OCI-LY7 (cell line): Measurements from ENCODE around the gene USP37. TPM values are rescaled to one million over a fixed set of nuclear protein-coding genes. Genes with fewer than 3 reads are reported as not detected.

ENCODE experiments used
- BruUV-seq: library from RNA; stranded (reverse); fragments of 400-500 nt; replicated peaks from 2 replicates; lab custom pipeline; 2021; lab: Mats Ljungman, UMichigan
- CTCF ChIA-PET: fragments of 300-600 bp; sonication (Branson Sonifier 250); formaldehyde crosslinking; loops from one replicate; lab custom pipeline; 2022; ENCODE audit warnings: antibody characterized with exemption; ENCODE audit not compliant: unreplicated experiment; lab: Charles Lee
- POLR2A ChIA-PET: fragments of 300-600 bp; sonication (Branson Sonifier 250); formaldehyde crosslinking; loops from one replicate; lab custom pipeline; 2022; ENCODE audit warnings: antibody characterized with exemption; lab: Charles Lee
- DNase-seq: peaks from one replicate; pipeline ENCODE4 v3.0.0-alpha.2; 2015; ENCODE audit warnings: low spot score
- H2AFZ ChIP-seq: fragments of 200-600 bp; sonication (generic), shearing (Covaris generic); 2 replicates; pipeline ENCODE4 v1.6.1; 2014; ENCODE audit warnings: mild to moderate bottlenecking, antibody characterized with exemption, low read length, moderate library complexity
- H3K27ac ChIP-seq: fragments of 200-600 bp; sonication (generic); 2 replicates; pipeline ENCODE4 v1.5.1; 2014; ENCODE audit warnings: mixed run types, low read depth, mild to moderate bottlenecking, moderate library complexity, low read length, inconsistent platforms; ENCODE audit not compliant: poor library complexity, severe bottlenecking
- H3K36me3 ChIP-seq: fragments of 200-600 bp; sonication (generic); 2 replicates; pipeline ENCODE4 v1.6.1; 2014; ENCODE audit warnings: mild to moderate bottlenecking, antibody characterized with exemption, low read length, moderate library complexity, mixed read lengths; ENCODE audit not compliant: insufficient read depth
- H3K4me1 ChIP-seq: fragments of 200-600 bp; sonication (generic); 2 replicates; pipeline ENCODE4 v1.5.1; 2014; ENCODE audit warnings: mild to moderate bottlenecking, low read length; ENCODE audit not compliant: insufficient read depth, poor library complexity, severe bottlenecking
- H3K4me2 ChIP-seq: fragments of 200-600 bp; sonication (generic); 2 replicates; pipeline ENCODE4 v1.6.1; 2014; ENCODE audit warnings: mild to moderate bottlenecking, low read length
- H3K4me3 ChIP-seq: fragments of 200-600 bp; sonication (generic); 2 replicates; pipeline ENCODE4 v1.5.1; 2014; ENCODE audit warnings: mild to moderate bottlenecking, low read depth, low read length; ENCODE audit not compliant: poor library complexity, severe bottlenecking
- H3K79me2 ChIP-seq: fragments of 200-600 bp; sonication (generic); 2 replicates; pipeline ENCODE4 v1.6.1; 2016; ENCODE audit warnings: low read depth, mild to moderate bottlenecking, low read length, moderate library complexity, mixed read lengths; ENCODE audit not compliant: insufficient read depth
- H3K9me2 ChIP-seq: fragments of 200-600 bp; sonication (generic); 2 replicates; pipeline ENCODE4 v1.6.1; 2016; ENCODE audit warnings: mild to moderate bottlenecking, low read length, mixed read lengths; ENCODE audit not compliant: insufficient read depth
- H3K9me3 ChIP-seq: fragments of 200-600 bp; sonication (generic); 2 replicates; pipeline ENCODE4 v1.6.1; 2014; ENCODE audit warnings: mild to moderate bottlenecking, mixed run types, low read length, mixed read lengths
- H4K20me1 ChIP-seq: fragments of 200-600 bp; sonication (generic); 2 replicates; pipeline ENCODE4 v1.6.1; 2014; ENCODE audit warnings: mild to moderate bottlenecking, antibody characterized with exemption, low read length, moderate library complexity, mixed read lengths; ENCODE audit not compliant: insufficient read depth
- EZH2phosphoT487 ChIP-seq: fragments of 200-600 bp; sonication (generic); IDR thresholded peaks from 2 replicates; pipeline ENCODE4 v1.6.1; 2018; ENCODE audit warnings: low read depth, borderline replicate concordance, mild to moderate bottlenecking, mixed run types, antibody characterized with exemption, low read length, moderate library complexity, mixed read lengths
- intact Hi-C: fragments of 100-400 bp; cut with micrococcal nuclease; formaldehyde crosslinking; loops from one replicate; pipeline ENCODE4 v1.10.0; 2022; ENCODE audit not compliant: unreplicated experiment
- total RNA-seq, 2 experiments: library from RNA; depleted of rRNA in 1 of 2; stranded (reverse); fragments of >200 nt in 1 of 2; shearing (Covaris generic) in 1 of 2; gene quantifications; 2 replicates each; pipeline ENCODE4 v1.2.3, GENCODE V29; 2014 to 2022
- TF ChIP-seq, protein P1 (sequence below): fragments of 200-600 bp; sonication (generic); conservative IDR thresholded peaks from 2 replicates; pipeline ENCODE4 v1.5.1; 2014; ENCODE audit warnings: mild to moderate bottlenecking, antibody characterized with exemption, low read length, moderate library complexity, mixed read lengths

Gene USP37
- total RNA-seq, 2 experiments from 2014 or later, result 23.3 to 32.4 TPM

DNA sequence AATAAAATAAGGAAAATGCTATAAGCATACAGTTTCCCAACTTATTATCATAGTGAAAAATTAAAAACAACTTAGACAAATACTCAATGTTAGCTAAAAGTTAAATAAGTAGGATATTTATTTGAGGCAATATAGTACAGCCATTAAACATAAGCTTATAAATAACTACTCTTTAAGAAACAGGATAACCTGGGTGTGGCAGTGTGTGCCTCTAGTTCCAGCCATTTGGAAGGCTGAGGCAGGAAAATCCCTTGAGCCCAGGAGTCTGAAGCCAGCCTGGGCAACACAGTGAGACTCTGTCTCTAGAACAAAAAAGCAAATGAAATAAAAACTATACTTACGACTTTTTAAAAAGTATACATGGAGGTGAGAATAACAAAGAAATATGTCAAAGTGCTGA lies 109.6 kb downstream of the USP37 start:
- Histone ChIP-seq H3K9me2 (no peaks in the 10 kb centered on the region), H4K20me1 (no peaks in the 10 kb centered on the region), H3K4me2 (no peak overlapping the region), H3K27ac (no peak overlapping the region), H3K4me3 (no peak overlapping the region), H3K36me3 (peaks cover 91% of the 10 kb centered on the region), H3K4me1 (no peaks in the 10 kb centered on the region), H3K79me2 (no peaks in the 10 kb centered on the region), H2AFZ (no peak overlapping the region), H3K9me3 (peaks cover 8% of the 10 kb centered on the region)
- no TSS peak for BruUV-seq
- ChIA-PET CTCF (no interaction called here), POLR2A (no interaction called here)
- intact Hi-C loops, result no loop called here
- TF ChIP-seq EZH2phosphoT487, result no peak
- TF ChIP-seq, protein P1, sequence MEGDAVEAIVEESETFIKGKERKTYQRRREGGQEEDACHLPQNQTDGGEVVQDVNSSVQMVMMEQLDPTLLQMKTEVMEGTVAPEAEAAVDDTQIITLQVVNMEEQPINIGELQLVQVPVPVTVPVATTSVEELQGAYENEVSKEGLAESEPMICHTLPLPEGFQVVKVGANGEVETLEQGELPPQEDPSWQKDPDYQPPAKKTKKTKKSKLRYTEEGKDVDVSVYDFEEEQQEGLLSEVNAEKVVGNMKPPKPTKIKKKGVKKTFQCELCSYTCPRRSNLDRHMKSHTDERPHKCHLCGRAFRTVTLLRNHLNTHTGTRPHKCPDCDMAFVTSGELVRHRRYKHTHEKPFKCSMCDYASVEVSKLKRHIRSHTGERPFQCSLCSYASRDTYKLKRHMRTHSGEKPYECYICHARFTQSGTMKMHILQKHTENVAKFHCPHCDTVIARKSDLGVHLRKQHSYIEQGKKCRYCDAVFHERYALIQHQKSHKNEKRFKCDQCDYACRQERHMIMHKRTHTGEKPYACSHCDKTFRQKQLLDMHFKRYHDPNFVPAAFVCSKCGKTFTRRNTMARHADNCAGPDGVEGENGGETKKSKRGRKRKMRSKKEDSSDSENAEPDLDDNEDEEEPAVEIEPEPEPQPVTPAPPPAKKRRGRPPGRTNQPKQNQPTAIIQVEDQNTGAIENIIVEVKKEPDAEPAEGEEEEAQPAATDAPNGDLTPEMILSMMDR, result no peak
- DNase-seq, result no peak

DNA sequence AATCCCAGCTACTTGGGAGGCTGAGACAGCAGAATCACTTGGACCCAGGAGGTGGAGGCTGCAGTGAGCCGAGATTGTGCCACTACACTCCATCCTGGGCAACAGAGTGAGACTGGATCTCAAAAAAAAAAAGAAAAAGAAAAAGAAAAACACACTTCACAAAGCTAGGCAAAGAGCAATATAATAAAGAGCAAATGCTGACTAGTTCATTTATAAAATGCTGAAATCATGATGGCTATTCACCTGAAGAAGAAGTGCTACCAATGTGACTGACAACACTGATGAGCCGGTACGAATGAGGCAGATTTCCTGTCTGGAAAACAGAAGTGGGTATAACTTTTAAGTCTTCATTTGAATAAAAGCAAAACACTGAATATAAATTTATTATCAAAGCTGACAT lies 111.3 kb downstream of the USP37 start:
- intact Hi-C loops, result no loop called here
- BruUV-seq, result no TSS peak
- CTCF ChIA-PET, result no interaction called here
- peaks cover 8% of the 10 kb centered on the region for H3K9me3 ChIP-seq
- no peaks in the 10 kb centered on the region for H4K20me1 ChIP-seq
- no peak for TF ChIP-seq EZH2phosphoT487
- TF ChIP-seq, protein P1, result no peak
- H2AFZ ChIP-seq, result no peak overlapping the region
- H3K4me1 ChIP-seq, result no peaks in the 10 kb centered on the region
- H3K9me2 ChIP-seq, result no peaks in the 10 kb centered on the region
- POLR2A ChIA-PET, result interaction anchor here (0.6 to 1.2 kb wide), 3 partner anchors 14 to 72 kb away, joined by 3 to 5 read pairs (median 5); no protein-coding TSS in a partner anchor
- H3K27ac ChIP-seq, result no peak overlapping the region
- H3K79me2 ChIP-seq, result no peaks in the 10 kb centered on the region
- H3K4me3 ChIP-seq, result no peak overlapping the region
- H3K4me2 ChIP-seq, result no peak overlapping the region
- peaks cover 91% of the 10 kb centered on the region for H3K36me3 ChIP-seq
- no peak for DNase-seq

DNA sequence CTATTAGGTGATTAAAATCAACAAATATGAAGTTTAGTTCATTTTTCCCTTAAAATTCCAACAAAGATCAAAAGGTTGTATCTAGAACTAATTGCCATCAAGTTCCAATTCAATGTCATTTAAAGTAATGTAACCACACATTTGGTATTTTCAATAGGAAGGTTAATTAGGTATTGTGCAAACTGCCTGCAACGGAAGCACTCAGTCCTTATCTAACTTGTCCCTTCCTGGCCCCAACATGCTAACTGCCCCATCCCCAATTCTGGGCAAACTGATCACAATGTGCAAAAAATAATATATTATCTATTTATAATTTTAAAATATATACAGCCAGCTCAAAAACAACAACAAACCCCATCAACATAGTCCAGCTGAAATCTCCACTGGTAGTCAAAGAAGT lies 116.1 kb downstream of the USP37 start:
- TF ChIP-seq, protein P1, result no peak
- no peak for TF ChIP-seq EZH2phosphoT487
- no peak overlapping the region for H3K4me2 ChIP-seq
- peaks cover 8% of the 10 kb centered on the region for H3K9me3 ChIP-seq
- BruUV-seq, result no TSS peak
- ChIA-PET CTCF (no interaction called here), POLR2A (no interaction called here)
- no peak overlapping the region for H3K27ac ChIP-seq
- H2AFZ ChIP-seq, result no peak overlapping the region
- DNase-seq, result no peak
- no peaks in the 10 kb centered on the region for H4K20me1 ChIP-seq
- intact Hi-C loops, result no loop called here
- no peak overlapping the region for H3K4me3 ChIP-seq
- no peaks in the 10 kb centered on the region for H3K4me1 ChIP-seq
- H3K36me3 ChIP-seq, result peaks cover 87% of the 10 kb centered on the region
- no peaks in the 10 kb centered on the region for H3K9me2 ChIP-seq
- H3K79me2 ChIP-seq, result no peaks in the 10 kb centered on the region
